Chondrocyte (in vitro differentiated cells): ENCODE results near the gene EXOC8. TPM values are rescaled to one million over a fixed set of nuclear protein-coding genes. Genes with fewer than 3 reads are reported as not detected.

Source experiments
- DNase-seq: peaks from one replicate; pipeline ENCODE4 v3.0.0; 2021; ENCODE audit warnings: mixed read lengths, low spot score
- H3K27ac Mint-ChIP-seq: one replicate; pipeline ENCODE4 v1.8.0; 2021; ENCODE audit warnings: mild to moderate bottlenecking, moderate library complexity, mixed read lengths; ENCODE audit not compliant: unreplicated experiment
- H3K27me3 Mint-ChIP-seq: 2 replicates; pipeline ENCODE4 v1.8.0; 2021; ENCODE audit warnings: low read depth, mixed read lengths
- H3K36me3 Mint-ChIP-seq: 2 replicates; pipeline ENCODE4 v1.8.0; 2021; ENCODE audit warnings: low read depth, mixed read lengths
- H3K4me1 Mint-ChIP-seq: 2 replicates; pipeline ENCODE4 v1.8.0; 2021; ENCODE audit warnings: low read depth, mild to moderate bottlenecking, mixed read lengths
- H3K4me3 Mint-ChIP-seq: one replicate; pipeline ENCODE4 v1.8.0; 2021; ENCODE audit warnings: mild to moderate bottlenecking, moderate library complexity, mixed read lengths; ENCODE audit not compliant: unreplicated experiment
- H3K9me3 Mint-ChIP-seq: 2 replicates; pipeline ENCODE4 v1.8.0; 2021; ENCODE audit warnings: low read depth, mixed read lengths
- CTCF ChIP-seq: fragments of 200-600 bp; sonication (generic); IDR thresholded peaks from 2 replicates; pipeline ENCODE4 v1.5.0; 2021; ENCODE audit warnings: antibody characterized with exemption, mild to moderate bottlenecking, moderate library complexity
- total RNA-seq: library from RNA; stranded (reverse); gene quantifications from 3 replicates; pipeline ENCODE4 v1.2.1, GENCODE V29; 2021

EXOC8 gene
- total RNA-seq, 1 donor from 2014 or later = 13.8 TPM

- no peaks in the 10 kb centered on the region for H3K9me3 Mint-ChIP-seq
- no peaks in the 10 kb centered on the region for H3K27me3 Mint-ChIP-seq
- DNase-seq = no peak
- H3K36me3 Mint-ChIP-seq = no peaks in the 10 kb centered on the region
- TF ChIP-seq CTCF = no peak
- H3K4me3 Mint-ChIP-seq = no peak overlapping the region
- no peak overlapping the region for H3K27ac Mint-ChIP-seq
- H3K4me1 Mint-ChIP-seq = no peaks in the 10 kb centered on the region
These were observed 20.2 kb downstream of the EXOC8 start for GRCh38 chr1:231317306-231318014.

DNA sequence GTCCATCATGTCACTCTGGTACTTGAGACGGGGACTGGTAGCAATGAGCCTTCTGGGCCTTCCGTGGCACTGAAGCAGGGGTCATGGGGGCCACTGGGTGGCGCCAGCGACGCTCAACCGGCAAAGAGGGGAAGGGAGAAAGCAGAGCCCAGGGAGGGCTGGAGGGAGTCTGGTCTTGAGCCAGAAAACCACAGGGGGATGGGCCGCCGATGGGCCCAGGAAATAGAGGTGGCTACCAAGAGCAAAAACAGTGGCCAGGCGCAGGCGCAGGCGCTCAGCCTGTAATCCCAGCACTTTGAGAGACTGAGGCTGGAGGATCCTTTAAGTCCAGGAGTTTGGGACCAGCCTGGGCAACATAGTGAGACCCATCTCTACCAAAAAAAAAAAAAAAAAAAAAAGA lies 21.8 kb downstream of the EXOC8 start:
- TF ChIP-seq CTCF = peak; percentile 65
- Mint-ChIP-seq H3K4me1 (no peaks in the 10 kb centered on the region), H3K36me3 (no peaks in the 10 kb centered on the region), H3K4me3 (no peak overlapping the region), H3K27ac (no peak overlapping the region), H3K9me3 (no peaks in the 10 kb centered on the region), H3K27me3 (no peaks in the 10 kb centered on the region)
- no peak for DNase-seq

GRCh38 chr1:231313661-231314060 lies 24.0 kb downstream of the EXOC8 start:
- no peaks in the 10 kb centered on the region for H3K4me1 Mint-ChIP-seq
- H3K9me3 Mint-ChIP-seq = no peaks in the 10 kb centered on the region
- DNase-seq = no peak
- H3K27ac Mint-ChIP-seq = no peak overlapping the region
- no peak overlapping the region for H3K4me3 Mint-ChIP-seq
- no peak for TF ChIP-seq CTCF
- H3K27me3 Mint-ChIP-seq = no peaks in the 10 kb centered on the region
- no peaks in the 10 kb centered on the region for H3K36me3 Mint-ChIP-seq

GRCh38 chr1:231312432-231312788 lies 25.2 kb downstream of the EXOC8 start:
- no peaks in the 10 kb centered on the region for H3K36me3 Mint-ChIP-seq
- TF ChIP-seq CTCF = no peak

GRCh38 chr1:231311720-231312431 lies 25.8 kb downstream of the EXOC8 start:
- Mint-ChIP-seq H3K9me3 (no peaks in the 10 kb centered on the region), H3K4me1 (no peaks in the 10 kb centered on the region), H3K27me3 (no peaks in the 10 kb centered on the region), H3K36me3 (no peaks in the 10 kb centered on the region), H3K27ac (no peak overlapping the region), H3K4me3 (no peak overlapping the region)
- DNase-seq = no peak
- TF ChIP-seq CTCF = no peak

More at GRCh38 chr1:231312432-231312788, 25.2 kb downstream of the EXOC8 start:
- H3K9me3 Mint-ChIP-seq = no peaks in the 10 kb centered on the region
- H3K27ac Mint-ChIP-seq = no peak overlapping the region
- DNase-seq = no peak
- H3K27me3 Mint-ChIP-seq = no peaks in the 10 kb centered on the region
- H3K4me1 Mint-ChIP-seq = no peaks in the 10 kb centered on the region
- H3K4me3 Mint-ChIP-seq = no peak overlapping the region
